Measurements from ENCODE around the gene UPF3B. TPM values are rescaled to one million over a fixed set of nuclear protein-coding genes. Genes with fewer than 3 reads are reported as not detected.
A peak's percentile ranks its signal among the peaks of the same experiment; 100 is the strongest.
"Not testable (repeated sequence)": the region's sequence is repeated elsewhere in the genome, so short reads cannot be mapped to it uniquely, and the experiment has no call there.

Gene UPF3B, protein sequence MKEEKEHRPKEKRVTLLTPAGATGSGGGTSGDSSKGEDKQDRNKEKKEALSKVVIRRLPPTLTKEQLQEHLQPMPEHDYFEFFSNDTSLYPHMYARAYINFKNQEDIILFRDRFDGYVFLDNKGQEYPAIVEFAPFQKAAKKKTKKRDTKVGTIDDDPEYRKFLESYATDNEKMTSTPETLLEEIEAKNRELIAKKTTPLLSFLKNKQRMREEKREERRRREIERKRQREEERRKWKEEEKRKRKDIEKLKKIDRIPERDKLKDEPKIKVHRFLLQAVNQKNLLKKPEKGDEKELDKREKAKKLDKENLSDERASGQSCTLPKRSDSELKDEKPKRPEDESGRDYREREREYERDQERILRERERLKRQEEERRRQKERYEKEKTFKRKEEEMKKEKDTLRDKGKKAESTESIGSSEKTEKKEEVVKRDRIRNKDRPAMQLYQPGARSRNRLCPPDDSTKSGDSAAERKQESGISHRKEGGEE
- total RNA-seq (10 to 100 TPM; 19.9 to 22.7 TPM), polyA plus RNA-seq (10.9 TPM)

DNA sequence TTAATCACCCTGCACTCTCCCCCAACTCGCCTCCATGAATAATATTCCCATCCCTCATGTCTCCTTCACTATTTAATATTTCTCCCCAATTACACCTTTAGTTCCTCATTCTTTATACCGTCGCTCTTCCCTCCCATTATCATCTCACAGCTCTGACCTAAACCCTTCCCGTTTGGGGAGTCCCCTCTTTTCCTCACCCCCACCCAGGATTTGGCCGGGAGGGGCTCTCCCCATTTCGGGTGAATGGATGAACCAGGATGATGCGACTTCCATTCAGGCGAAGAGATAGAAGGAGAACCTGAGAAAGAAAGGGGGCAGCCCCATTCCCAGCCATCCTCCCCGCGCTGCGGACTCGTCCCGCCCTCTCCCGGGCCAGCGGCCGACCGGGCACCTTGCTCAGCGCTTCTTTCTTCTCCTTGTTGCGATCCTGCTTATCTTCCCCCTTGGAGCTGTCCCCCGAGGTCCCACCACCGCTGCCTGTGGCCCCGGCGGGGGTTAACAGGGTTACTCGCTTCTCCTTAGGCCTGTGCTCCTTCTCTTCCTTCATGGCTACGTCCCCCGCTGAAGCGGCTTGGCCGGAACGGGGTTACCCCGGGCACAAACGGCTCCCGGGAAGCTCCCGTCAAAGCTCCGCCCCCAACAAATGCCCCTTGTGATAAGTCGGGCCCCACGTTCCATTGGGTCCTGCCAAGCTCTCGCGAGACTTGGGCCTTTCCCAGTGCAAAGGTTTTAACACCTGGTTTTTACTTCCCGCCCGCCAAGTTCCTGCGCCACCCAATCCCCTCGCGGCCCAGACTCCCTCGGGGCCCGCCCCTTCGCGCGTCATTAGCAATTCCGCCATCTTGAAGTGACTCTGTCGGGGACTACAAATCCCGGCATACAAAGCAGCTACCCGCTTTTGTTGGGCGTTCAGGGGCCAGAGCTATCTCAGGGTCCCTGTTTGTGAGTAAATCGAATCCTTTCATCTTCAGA lies at the start of gene UPF3B:
UPF3B (minus strand) TSS at position 582 of the 972 bp plus-strand sequence; CDS start at position 547, 35 bp downstream.
- CTCF ChIA-PET = interaction anchor here (0.8 kb wide), 1 partner anchor 123 kb away, joined by 3 read pairs; no protein-coding TSS in a partner anchor
- no peaks in the 10 kb centered on the region for H3K9me3 ChIP-seq (ENCODE audit: low read length)
- Mint-ChIP-seq H3K27ac (peak within 1 kb of the TSS; percentile 85 to 100 (median 98)), H3K4me1 (peaks cover 14 to 37% (median 15%) of the 10 kb centered on the region in 3 donors), H3K4me3 (peak within 1 kb of the TSS; percentile 97 to 99 (median 99)), H3K27me3 (peaks cover 7 to 10% of the 10 kb centered on the region in 2 donors), H3K9me3 (no peaks in the 10 kb centered on the region), H3K36me3 (peaks cover 0 to 27% (median 0%) of the 10 kb centered on the region in 3 donors)
- peak within 1 kb of the TSS; percentile 91 for H3K27ac ChIP-seq (ENCODE audit: low read depth, low read length)
- H3K36me3 ChIP-seq (ENCODE audit: insufficient read depth, low read length) = no peaks in the 10 kb centered on the region
- no peaks in the 10 kb centered on the region for H3K4me1 ChIP-seq (ENCODE audit: insufficient read depth, low read length)
- peak; percentile 88 to 98 (median 93) for DNase-seq
- H3K4me3 ChIP-seq (ENCODE audit: low read length) = peak within 1 kb of the TSS; percentile 74
- no peaks in the 10 kb centered on the region for H3K27me3 ChIP-seq (ENCODE audit: insufficient read depth, low read length, poor library complexity, severe bottlenecking)
- POLR2A ChIA-PET = interaction anchor here (0.7 to 2.3 kb wide), 3 partner anchors 18 to 385 kb away, joined by 3 to 29 read pairs (median 10); partner anchors contain the start of genes NDUFA1, RNF113A, RPL39 and SLC25A5

DNA sequence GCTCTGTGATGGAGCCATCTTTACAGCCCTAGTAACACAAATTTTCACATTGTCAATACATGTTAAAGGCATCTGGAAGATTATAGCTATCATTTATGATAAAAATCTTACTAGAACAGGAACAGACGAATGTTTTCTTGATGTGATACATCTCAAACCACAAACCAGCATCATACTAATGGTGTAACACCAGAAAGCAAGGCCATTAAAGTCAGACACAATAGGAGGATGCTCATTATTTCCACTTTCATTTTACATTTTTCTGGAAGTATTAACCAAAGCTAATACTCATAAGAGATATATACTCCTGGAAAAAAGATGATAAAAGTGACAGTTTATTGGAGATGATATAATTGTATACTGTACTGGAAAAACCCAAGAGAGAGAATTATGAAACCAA lies 48.2 kb upstream of the UPF3B start:
- no peak for DNase-seq
- Mint-ChIP-seq H3K4me3 (no peak overlapping the region), H3K27ac (no peak overlapping the region), H3K36me3 (no peaks in the 10 kb centered on the region), H3K9me3 (no peaks in the 10 kb centered on the region), H3K4me1 (peaks cover 0 to 5% (median 4%) of the 10 kb centered on the region in 3 donors), H3K27me3 (peaks cover 0 to 6% of the 10 kb centered on the region in 2 donors)
- CTCF ChIA-PET = no interaction called here
- no peaks in the 10 kb centered on the region for H3K27me3 ChIP-seq (ENCODE audit: insufficient read depth, low read length, poor library complexity, severe bottlenecking)
- H3K4me1 ChIP-seq (ENCODE audit: insufficient read depth, low read length) = no peaks in the 10 kb centered on the region
- no peaks in the 10 kb centered on the region for H3K9me3 ChIP-seq (ENCODE audit: low read length)
- H3K4me3 ChIP-seq (ENCODE audit: low read length) = no peak overlapping the region
- no peaks in the 10 kb centered on the region for H3K36me3 ChIP-seq (ENCODE audit: insufficient read depth, low read length)
- no peak overlapping the region for H3K27ac ChIP-seq (ENCODE audit: low read depth, low read length)
- POLR2A ChIA-PET = no interaction called here

DNA sequence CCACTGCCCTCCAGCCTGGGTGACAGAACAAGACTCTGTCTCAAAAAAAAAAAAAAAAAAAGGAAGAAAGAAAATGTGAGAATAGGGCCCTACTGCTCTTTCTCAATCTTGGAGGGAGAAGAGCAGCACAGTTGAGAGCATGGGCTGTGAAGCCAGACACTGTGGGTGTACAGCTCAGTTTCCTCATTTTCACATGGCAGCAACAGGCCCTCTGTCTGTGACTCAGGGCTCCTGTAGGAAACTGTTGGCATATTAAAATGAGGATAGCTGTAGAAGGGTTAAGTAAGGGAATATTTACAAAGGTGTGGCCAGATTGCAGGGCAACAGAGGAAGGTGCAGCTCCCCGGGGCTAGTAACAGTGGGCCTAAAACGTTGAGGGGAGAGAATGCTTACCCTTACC lies 46.4 kb upstream of the UPF3B start:
- H3K27me3 Mint-ChIP-seq = peaks cover 0 to 6% of the 10 kb centered on the region in 2 donors
- DNase-seq = no peak
- CTCF ChIA-PET = no interaction called here

DNA sequence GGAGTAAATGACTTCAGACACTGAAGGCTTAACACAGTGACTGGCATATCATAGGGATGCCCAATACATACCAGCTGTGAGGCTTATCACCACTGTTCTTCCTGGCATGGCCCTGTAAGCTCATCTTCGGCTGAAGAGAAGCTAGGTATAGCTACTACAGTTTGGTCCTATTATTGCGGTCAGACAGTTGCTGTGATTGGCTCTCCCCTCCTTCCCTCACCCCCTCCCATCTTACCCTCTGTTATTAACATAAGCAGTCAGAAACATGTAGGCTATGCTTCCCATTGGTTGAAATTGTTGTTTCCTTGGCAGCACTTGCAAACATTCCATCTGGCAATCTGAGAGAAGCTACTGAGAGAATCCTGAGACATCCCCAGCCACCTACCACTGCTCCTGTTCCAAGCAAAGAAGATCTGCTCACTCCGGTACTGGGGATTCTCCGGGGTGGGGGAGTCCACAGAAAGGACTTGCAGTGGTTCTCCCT lies 43.1 kb upstream of the UPF3B start, which contains the start of gene AKAP14:
AKAP14 (plus strand) TSS at position 51 of the 484 bp plus-strand sequence. CDS start 7,331 bp downstream, outside the sequence.
- Mint-ChIP-seq H3K27me3 (peaks cover 0 to 10% of the 10 kb centered on the region in 2 donors), H3K4me3 (no peak within 1 kb of the TSS), H3K27ac (no peak within 1 kb of the TSS), H3K4me1 (peaks cover 0 to 3% (median 2%) of the 10 kb centered on the region in 3 donors), H3K36me3 (no peaks in the 10 kb centered on the region), H3K9me3 (no peaks in the 10 kb centered on the region)
- no peak within 1 kb of the TSS for H3K4me3 ChIP-seq (ENCODE audit: low read length)
- no peaks in the 10 kb centered on the region for H3K9me3 ChIP-seq (ENCODE audit: low read length)
- H3K27ac ChIP-seq (ENCODE audit: low read depth, low read length) = no peak within 1 kb of the TSS
- no peaks in the 10 kb centered on the region for H3K36me3 ChIP-seq (ENCODE audit: insufficient read depth, low read length)
- ChIA-PET CTCF (no interaction called here), POLR2A (no interaction called here)
- H3K27me3 ChIP-seq (ENCODE audit: insufficient read depth, low read length, poor library complexity, severe bottlenecking) = no peaks in the 10 kb centered on the region
- no peak for DNase-seq
- no peaks in the 10 kb centered on the region for H3K4me1 ChIP-seq (ENCODE audit: insufficient read depth, low read length)

More for the DNA sequence above, 46.4 kb upstream of the UPF3B start:
- POLR2A ChIA-PET = no interaction called here
- Mint-ChIP-seq H3K36me3 (no peaks in the 10 kb centered on the region), H3K27ac (no peak overlapping the region), H3K9me3 (no peaks in the 10 kb centered on the region), H3K4me1 (peaks cover 0 to 5% (median 4%) of the 10 kb centered on the region in 3 donors), H3K4me3 (no peak overlapping the region)
- no peaks in the 10 kb centered on the region for H3K9me3 ChIP-seq (ENCODE audit: low read length)
- H3K4me1 ChIP-seq (ENCODE audit: insufficient read depth, low read length) = no peaks in the 10 kb centered on the region
- H3K4me3 ChIP-seq (ENCODE audit: low read length) = no peak overlapping the region
- H3K27me3 ChIP-seq (ENCODE audit: insufficient read depth, low read length, poor library complexity, severe bottlenecking) = no peaks in the 10 kb centered on the region
- no peak overlapping the region for H3K27ac ChIP-seq (ENCODE audit: low read depth, low read length)
- no peaks in the 10 kb centered on the region for H3K36me3 ChIP-seq (ENCODE audit: insufficient read depth, low read length)

GRCh38 chrX:119891961-119892692 lies 39.4 kb upstream of the UPF3B start:
- H3K9me3 ChIP-seq (ENCODE audit: low read length); H3K4me1 ChIP-seq (ENCODE audit: insufficient read depth, low read length); H3K36me3 Mint-ChIP-seq; H3K4me3 ChIP-seq (ENCODE audit: low read length); H3K4me1 Mint-ChIP-seq; H3K27ac ChIP-seq (ENCODE audit: low read depth, low read length); H3K27me3 ChIP-seq (ENCODE audit: insufficient read depth, low read length, poor library complexity, severe bottlenecking); H3K36me3 ChIP-seq (ENCODE audit: insufficient read depth, low read length); H3K9me3 Mint-ChIP-seq; H3K27ac Mint-ChIP-seq; POLR2A ChIA-PET; DNase-seq; H3K4me3 Mint-ChIP-seq; CTCF ChIA-PET: not testable (repeated sequence)
- H3K27me3 Mint-ChIP-seq = peaks cover 0 to 13% of the 10 kb centered on the region in 2 donors

DNA sequence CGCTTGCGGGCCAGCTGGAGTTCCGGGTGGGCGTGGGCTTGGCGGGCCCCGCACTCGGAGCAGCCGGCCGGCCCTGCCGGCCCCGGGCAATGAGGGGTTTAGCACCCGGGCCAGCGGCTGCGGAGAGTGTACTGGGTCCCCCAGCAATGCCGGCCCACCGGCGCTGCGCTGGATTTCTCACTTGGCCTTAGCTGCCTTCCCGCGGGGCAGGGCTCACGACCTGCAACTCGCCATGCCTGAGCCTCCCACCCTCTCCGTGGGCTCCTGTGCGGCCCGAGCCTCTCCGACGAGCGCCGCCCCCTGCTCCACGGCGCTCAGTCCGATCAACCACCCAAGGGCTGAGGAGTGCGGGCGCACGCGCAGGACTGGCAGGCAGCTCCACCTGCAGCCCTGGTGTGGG lies 37.9 kb upstream of the UPF3B start:
- peaks cover 0 to 13% of the 10 kb centered on the region in 2 donors for H3K27me3 Mint-ChIP-seq
- H3K36me3 ChIP-seq (ENCODE audit: insufficient read depth, low read length); POLR2A ChIA-PET; H3K36me3 Mint-ChIP-seq; H3K4me3 ChIP-seq (ENCODE audit: low read length); H3K4me3 Mint-ChIP-seq; H3K27ac Mint-ChIP-seq; H3K9me3 ChIP-seq (ENCODE audit: low read length); DNase-seq; H3K27me3 ChIP-seq (ENCODE audit: insufficient read depth, low read length, poor library complexity, severe bottlenecking); H3K4me1 ChIP-seq (ENCODE audit: insufficient read depth, low read length); H3K9me3 Mint-ChIP-seq; H3K27ac ChIP-seq (ENCODE audit: low read depth, low read length): not testable (repeated sequence)
- peaks cover 8 to 12% (median 10%) of the 10 kb centered on the region in 3 donors for H3K4me1 Mint-ChIP-seq
- CTCF ChIA-PET = interaction anchor here (0.6 to 1.2 kb wide), 2 partner anchors 14 to 136 kb away, joined by 3 read pairs; no protein-coding TSS in a partner anchor

- CTCF ChIA-PET = interaction anchor here (0.7 to 1.6 kb wide), 5 partner anchors 9 to 372 kb away, joined by 3 to 7 read pairs (median 5); partner anchors contain the start of genes NDUFA1, RNF113A and RPL39
Measured at GRCh38 chrX:119887721-119888425, 35.1 kb upstream of the UPF3B start.

More at GRCh38 chrX:119887721-119888425, 35.1 kb upstream of the UPF3B start:
- Histone ChIP-seq H3K27ac (ENCODE audit: low read depth, low read length) (no peak overlapping the region), H3K27me3 (ENCODE audit: insufficient read depth, low read length, poor library complexity, severe bottlenecking) (no peaks in the 10 kb centered on the region), H3K9me3 (ENCODE audit: low read length) (no peaks in the 10 kb centered on the region), H3K36me3 (ENCODE audit: insufficient read depth, low read length) (no peaks in the 10 kb centered on the region), H3K4me1 (ENCODE audit: insufficient read depth, low read length) (peaks cover 7% of the 10 kb centered on the region), H3K4me3 (ENCODE audit: low read length) (no peak overlapping the region)
- Mint-ChIP-seq H3K27ac (peak overlapping the region in 1 of 8 donors; percentile 57), H3K4me1 (peaks cover 8 to 12% (median 10%) of the 10 kb centered on the region in 3 donors), H3K4me3 (peak overlapping the region in 6 of 7 donors; percentile 37 to 82 (median 62)), H3K9me3 (no peaks in the 10 kb centered on the region), H3K27me3 (peaks cover 0 to 12% of the 10 kb centered on the region in 2 donors), H3K36me3 (no peaks in the 10 kb centered on the region)
- DNase-seq = peak; percentile 35 to 73 (median 44)
- POLR2A ChIA-PET = interaction anchor here (0.5 to 1.0 kb wide), 3 partner anchors 18 to 356 kb away, joined by 3 read pairs; no protein-coding TSS in a partner anchor

Measured in CD8-positive, alpha-beta memory T cell (primary cell).